Activated CD4-positive, alpha-beta T cell treated with anti-CD3 and anti-CD28 coated beads, Interleukin-2, amount 10 ng/mL, durations not matched to agents 24 days and 14 days (primary cell): ENCODE data around the gene GFI1B. TPM values are rescaled to one million over a fixed set of nuclear protein-coding genes. Genes with fewer than 3 reads are reported as not detected.
"Not testable (repeated sequence)": the region's sequence is repeated elsewhere in the genome, so short reads cannot be mapped to it uniquely, and the experiment has no call there.

Source experiments
- DNase-seq: peaks from one replicate; pipeline ENCODE4 v3.0.0; 2022
- H3K27ac Mint-ChIP-seq: one replicate; pipeline ENCODE4 v1.8.0; 2022; ENCODE audit warnings: mild to moderate bottlenecking, mixed read lengths
- H3K27me3 Mint-ChIP-seq: one replicate; pipeline ENCODE4 v1.8.0; 2022; ENCODE audit warnings: mixed read lengths
- H3K36me3 Mint-ChIP-seq: one replicate; pipeline ENCODE4 v1.8.0; 2022; ENCODE audit warnings: low read depth, mild to moderate bottlenecking, mixed read lengths
- H3K4me1 Mint-ChIP-seq: one replicate; pipeline ENCODE4 v1.8.0; 2021; ENCODE audit warnings: mixed read lengths
- H3K4me3 Mint-ChIP-seq: one replicate; pipeline ENCODE4 v1.8.0; 2022; ENCODE audit warnings: mild to moderate bottlenecking, moderate library complexity, mixed read lengths
- H3K9me3 Mint-ChIP-seq: one replicate; pipeline ENCODE4 v1.8.0; 2021; ENCODE audit warnings: mixed read lengths
- intact Hi-C: fragments of 100-400 bp; cut with micrococcal nuclease; formaldehyde crosslinking; loops from one replicate; pipeline ENCODE4 v1.15.1; 2023
- total RNA-seq: library from RNA; stranded (reverse); gene quantifications from 2 replicates; pipeline ENCODE4 v1.2.3, GENCODE V29; 2022

GFI1B gene
- total RNA-seq, 1 donor from 2014 or later, result not detected

DNA sequence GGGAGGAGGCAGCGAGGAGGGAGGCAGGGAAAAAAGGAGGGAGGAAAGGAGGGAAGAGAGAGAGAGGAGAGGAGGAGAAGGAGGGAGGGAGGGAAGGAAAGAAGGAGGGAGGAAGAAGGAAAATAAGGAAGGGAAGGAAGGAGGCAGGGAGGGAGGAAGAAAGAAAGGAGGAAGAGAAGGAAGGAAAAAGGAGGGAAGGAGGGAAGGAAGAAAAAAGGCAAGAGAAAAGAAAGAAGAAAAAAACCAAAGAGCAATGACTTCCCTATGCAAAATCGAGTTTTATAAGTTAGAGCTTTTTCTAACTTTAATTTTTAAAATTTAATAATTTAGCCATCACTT lies 413 bp upstream of the GFI1B start:
- no peaks in the 10 kb centered on the region for H3K36me3 Mint-ChIP-seq
- H3K27me3 Mint-ChIP-seq, result peaks cover 51% of the 10 kb centered on the region
- DNase-seq, result no peak
- no peaks in the 10 kb centered on the region for H3K4me1 Mint-ChIP-seq
- intact Hi-C loops, result loop anchor here (10.0 kb wide), 1 partner anchor 123 kb away; no protein-coding TSS in a partner anchor
- no peak overlapping the region for H3K4me3 Mint-ChIP-seq
- no peaks in the 10 kb centered on the region for H3K9me3 Mint-ChIP-seq
- H3K27ac Mint-ChIP-seq, result no peak overlapping the region

DNA sequence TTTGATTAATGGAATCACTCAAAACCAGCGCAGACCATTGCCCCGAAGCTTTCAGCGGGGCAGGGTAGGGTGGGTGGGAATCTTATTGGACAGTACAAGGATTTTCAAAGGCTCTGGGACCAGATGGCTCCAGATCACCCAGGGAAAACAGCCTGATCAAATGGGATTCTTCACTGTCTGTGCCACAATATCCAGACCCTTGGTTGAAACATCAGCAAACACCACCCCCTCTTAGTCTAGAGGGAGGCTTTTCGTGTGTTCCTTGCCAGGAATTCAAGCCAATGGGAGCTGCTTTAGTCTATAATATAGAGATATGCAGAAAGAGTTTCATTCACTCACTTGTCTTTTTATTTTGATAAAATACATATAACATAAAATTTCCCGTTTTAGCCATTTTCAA lies 1.7 kb downstream of the GFI1B start:
- H3K9me3 Mint-ChIP-seq, result no peaks in the 10 kb centered on the region
- DNase-seq, result no peak
- no peaks in the 10 kb centered on the region for H3K4me1 Mint-ChIP-seq
- no peak overlapping the region for H3K4me3 Mint-ChIP-seq
- no peaks in the 10 kb centered on the region for H3K36me3 Mint-ChIP-seq
- intact Hi-C loops, result no loop called here
- peaks cover 49% of the 10 kb centered on the region for H3K27me3 Mint-ChIP-seq
- no peak overlapping the region for H3K27ac Mint-ChIP-seq

DNA sequence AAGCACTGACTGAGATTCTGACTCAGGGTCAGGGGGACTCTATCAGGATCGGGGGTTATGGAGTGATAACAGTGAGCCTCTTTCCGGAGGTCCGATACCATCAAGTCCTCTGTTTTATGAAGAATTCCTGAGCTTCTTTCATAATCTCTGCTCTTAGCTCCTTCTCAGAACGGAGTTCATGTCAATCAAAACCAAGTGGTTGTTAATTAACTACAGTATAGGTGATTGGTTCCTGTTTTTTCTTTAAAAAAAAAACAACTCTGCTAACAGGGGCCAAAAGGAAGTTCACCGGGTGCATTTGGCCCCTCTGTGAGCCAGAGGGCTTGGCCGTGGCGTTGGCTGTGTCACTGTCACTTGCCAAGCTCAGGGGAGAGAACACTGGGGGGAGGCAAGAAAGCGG lies 4.0 kb downstream of the GFI1B start:
- H3K4me1 Mint-ChIP-seq, result no peaks in the 10 kb centered on the region
- no peaks in the 10 kb centered on the region for H3K36me3 Mint-ChIP-seq
- no peak overlapping the region for H3K4me3 Mint-ChIP-seq
- H3K27ac Mint-ChIP-seq, result no peak overlapping the region
- H3K9me3 Mint-ChIP-seq, result no peaks in the 10 kb centered on the region
- DNase-seq, result no peak
- intact Hi-C loops, result no loop called here
- peaks cover 43% of the 10 kb centered on the region for H3K27me3 Mint-ChIP-seq

- Mint-ChIP-seq H3K27me3 (peaks cover 34% of the 10 kb centered on the region), H3K9me3 (no peaks in the 10 kb centered on the region)
These were observed 5.2 kb downstream of the GFI1B start for GRCh38 chr9:132983491-132984201.

GRCh38 chr9:132984202-132985070 lies 5.9 kb downstream of the GFI1B start:
- Mint-ChIP-seq H3K27me3 (peaks cover 29% of the 10 kb centered on the region), H3K36me3 (no peaks in the 10 kb centered on the region), H3K9me3 (no peaks in the 10 kb centered on the region), H3K4me1 (no peaks in the 10 kb centered on the region), H3K27ac (no peak overlapping the region), H3K4me3 (no peak overlapping the region)
- no peak for DNase-seq
- intact Hi-C loops, result no loop called here

More at GRCh38 chr9:132983491-132984201, 5.2 kb downstream of the GFI1B start:
- DNase-seq, result no peak
- no peak overlapping the region for H3K27ac Mint-ChIP-seq
- no peaks in the 10 kb centered on the region for H3K36me3 Mint-ChIP-seq
- H3K4me1 Mint-ChIP-seq, result no peaks in the 10 kb centered on the region
- no peak overlapping the region for H3K4me3 Mint-ChIP-seq
- intact Hi-C loops, result no loop called here

- Mint-ChIP-seq H3K4me1 (no peaks in the 10 kb centered on the region), H3K4me3 (no peak overlapping the region), H3K36me3 (no peaks in the 10 kb centered on the region), H3K27me3 (peaks cover 25% of the 10 kb centered on the region), H3K27ac (no peak overlapping the region), H3K9me3 (no peaks in the 10 kb centered on the region)
- intact Hi-C loops, result no loop called here
- no peak for DNase-seq
These were observed 6.5 kb downstream of the GFI1B start for GRCh38 chr9:132985071-132985350.

- H3K4me1 Mint-ChIP-seq, result no peaks in the 10 kb centered on the region
- H3K27me3 Mint-ChIP-seq, result peaks cover 23% of the 10 kb centered on the region
- H3K27ac Mint-ChIP-seq, result no peak overlapping the region
- no peaks in the 10 kb centered on the region for H3K9me3 Mint-ChIP-seq
- no peak for DNase-seq
- no peak overlapping the region for H3K4me3 Mint-ChIP-seq
- H3K36me3 Mint-ChIP-seq, result no peaks in the 10 kb centered on the region
- intact Hi-C loops, result no loop called here
These were observed 7.0 kb downstream of the GFI1B start for GRCh38 chr9:132985489-132985888.

DNA sequence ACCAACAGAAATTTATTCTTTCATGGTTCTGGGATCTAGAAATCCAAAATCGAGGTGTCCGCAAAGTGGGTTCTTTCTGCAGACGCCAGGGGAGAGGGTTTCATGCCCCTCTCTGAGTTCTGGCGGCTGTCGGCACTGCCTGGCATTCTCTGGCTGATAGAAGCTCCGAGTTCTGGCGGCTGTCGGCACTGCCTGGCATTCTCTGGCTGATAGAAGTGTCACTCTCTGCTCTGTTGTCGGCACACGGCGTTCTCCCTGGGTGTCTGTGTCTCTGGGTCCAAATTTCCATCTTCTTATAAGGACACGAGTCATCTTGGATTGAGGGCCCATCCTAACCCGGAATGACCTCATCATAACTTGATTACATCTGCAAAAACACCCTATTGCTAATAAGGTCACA lies 7.6 kb downstream of the GFI1B start:
- intact Hi-C loops, result no loop called here
- no peaks in the 10 kb centered on the region for H3K36me3 Mint-ChIP-seq

GRCh38 chr9:132986640-132987620 lies 8.4 kb downstream of the GFI1B start:
- no peaks in the 10 kb centered on the region for H3K36me3 Mint-ChIP-seq
- no peak for DNase-seq
- no peaks in the 10 kb centered on the region for H3K9me3 Mint-ChIP-seq
- H3K27me3 Mint-ChIP-seq, result peaks cover 14% of the 10 kb centered on the region
- no peaks in the 10 kb centered on the region for H3K4me1 Mint-ChIP-seq
- H3K4me3 Mint-ChIP-seq, result no peak overlapping the region
- no peak overlapping the region for H3K27ac Mint-ChIP-seq
- intact Hi-C loops, result no loop called here

More for the DNA sequence above, 7.6 kb downstream of the GFI1B start:
- no peaks in the 10 kb centered on the region for H3K4me1 Mint-ChIP-seq
- H3K27ac Mint-ChIP-seq, result no peak overlapping the region
- no peak overlapping the region for H3K4me3 Mint-ChIP-seq
- no peak for DNase-seq
- peaks cover 17% of the 10 kb centered on the region for H3K27me3 Mint-ChIP-seq
- H3K9me3 Mint-ChIP-seq, result no peaks in the 10 kb centered on the region

GRCh38 chr9:132988244-132989013 lies 9.9 kb downstream of the GFI1B start:
- peaks cover 19% of the 10 kb centered on the region for H3K27me3 Mint-ChIP-seq
- no peak overlapping the region for H3K27ac Mint-ChIP-seq
- intact Hi-C loops, result no loop called here
- H3K4me1 Mint-ChIP-seq, result no peaks in the 10 kb centered on the region
- no peak overlapping the region for H3K4me3 Mint-ChIP-seq
- DNase-seq, result no peak
- H3K9me3 Mint-ChIP-seq, result no peaks in the 10 kb centered on the region
- H3K36me3 Mint-ChIP-seq, result no peaks in the 10 kb centered on the region

DNA sequence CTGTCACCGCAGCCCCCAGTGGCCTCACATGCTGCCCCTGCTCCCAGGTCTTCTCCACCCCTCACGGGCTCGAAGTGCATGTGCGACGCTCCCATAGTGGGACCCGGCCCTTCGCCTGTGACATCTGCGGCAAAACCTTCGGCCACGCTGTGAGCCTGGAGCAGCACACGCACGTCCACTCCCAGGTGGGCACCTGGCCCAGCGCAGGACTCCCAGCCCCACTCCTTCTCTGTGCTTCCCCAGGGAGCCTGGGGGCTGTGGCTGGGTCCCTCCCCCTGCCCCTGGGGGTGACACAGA lies 10.5 kb downstream of the GFI1B start:
- Mint-ChIP-seq H3K9me3 (no peaks in the 10 kb centered on the region), H3K4me1 (no peaks in the 10 kb centered on the region), H3K4me3 (no peak overlapping the region), H3K27ac (no peak overlapping the region), H3K27me3 (peaks cover 19% of the 10 kb centered on the region), H3K36me3 (no peaks in the 10 kb centered on the region)
- intact Hi-C loops, result no loop called here
- no peak for DNase-seq

GRCh38 chr9:132989414-132989996 lies 11.0 kb downstream of the GFI1B start:
- peaks cover 18% of the 10 kb centered on the region for H3K27me3 Mint-ChIP-seq
- H3K27ac Mint-ChIP-seq, result no peak overlapping the region
- H3K9me3 Mint-ChIP-seq, result no peaks in the 10 kb centered on the region

GRCh38 chr9:132989998-132990557 lies 11.6 kb downstream of the GFI1B start:
- DNase-seq, H3K27ac Mint-ChIP-seq, H3K4me1 Mint-ChIP-seq, H3K9me3 Mint-ChIP-seq, H3K36me3 Mint-ChIP-seq, H3K4me3 Mint-ChIP-seq, intact Hi-C loops: not testable (repeated sequence)
- peaks cover 19% of the 10 kb centered on the region for H3K27me3 Mint-ChIP-seq

More at GRCh38 chr9:132989414-132989996, 11.0 kb downstream of the GFI1B start:
- intact Hi-C loops, result no loop called here
- Mint-ChIP-seq H3K36me3 (no peaks in the 10 kb centered on the region), H3K4me1 (peaks cover 2% of the 10 kb centered on the region), H3K4me3 (no peak overlapping the region)
- no peak for DNase-seq
